Mammary epithelial cell (primary cell): ENCODE measurements around the gene NATD1.

Source experiments
- EZH2 ChIP-seq: IDR thresholded peaks from 2 replicates; pipeline ENCODE4 v1.6.1; 2012; ENCODE audit warnings: low read length, inconsistent platforms, borderline replicate concordance
- TF ChIP-seq, protein P1 (sequence below), 2 donors: IDR thresholded peaks in 1 of 2; conservative IDR thresholded peaks in 1 of 2; 2 replicates each; pipeline ENCODE4 v1.5.1; 2011 to 2012; ENCODE audit warnings: inconsistent platforms in 2 of 2, low read length in 2 of 2, mild to moderate bottlenecking in 2 of 2, control low read depth in 1 of 2, low read depth in 1 of 2; ENCODE audit not compliant: insufficient read depth in 1 of 2; ENCODE audit errors: extremely low read depth in 1 of 2

DNA sequence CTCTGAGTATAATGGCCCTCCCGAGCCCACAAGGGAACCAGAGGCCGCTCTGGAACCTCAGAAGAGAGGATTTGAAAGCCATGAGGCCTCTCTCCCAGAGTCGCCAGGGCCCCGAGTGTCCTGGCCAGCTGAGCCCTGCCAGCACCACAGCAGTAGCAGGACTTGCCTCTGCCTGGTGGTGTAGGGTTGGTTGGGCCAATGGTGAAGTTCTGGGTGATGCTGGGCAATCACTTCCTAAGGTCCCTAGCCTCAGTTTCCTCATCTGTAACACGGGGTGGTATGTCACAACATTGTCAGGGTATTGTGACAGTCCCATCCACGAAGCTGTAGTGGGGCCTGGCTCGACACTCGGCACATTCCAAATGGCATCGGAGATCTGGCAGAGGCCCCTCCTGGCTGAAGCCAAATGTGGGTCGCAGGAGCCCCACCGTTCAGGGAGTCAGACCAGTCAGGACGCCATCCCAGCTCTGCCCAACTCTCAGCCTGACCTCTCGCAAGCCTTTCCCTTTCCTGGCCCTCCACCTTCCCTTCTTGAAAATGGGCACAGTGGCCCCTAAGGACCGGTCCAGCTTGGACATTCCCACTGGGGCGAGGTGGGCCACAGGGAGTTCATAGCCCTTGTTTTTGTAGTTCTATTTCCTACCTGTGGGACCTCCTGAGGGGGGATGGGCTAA, 1.7 kb downstream of the NATD1 start:
- TF ChIP-seq, protein P1, sequence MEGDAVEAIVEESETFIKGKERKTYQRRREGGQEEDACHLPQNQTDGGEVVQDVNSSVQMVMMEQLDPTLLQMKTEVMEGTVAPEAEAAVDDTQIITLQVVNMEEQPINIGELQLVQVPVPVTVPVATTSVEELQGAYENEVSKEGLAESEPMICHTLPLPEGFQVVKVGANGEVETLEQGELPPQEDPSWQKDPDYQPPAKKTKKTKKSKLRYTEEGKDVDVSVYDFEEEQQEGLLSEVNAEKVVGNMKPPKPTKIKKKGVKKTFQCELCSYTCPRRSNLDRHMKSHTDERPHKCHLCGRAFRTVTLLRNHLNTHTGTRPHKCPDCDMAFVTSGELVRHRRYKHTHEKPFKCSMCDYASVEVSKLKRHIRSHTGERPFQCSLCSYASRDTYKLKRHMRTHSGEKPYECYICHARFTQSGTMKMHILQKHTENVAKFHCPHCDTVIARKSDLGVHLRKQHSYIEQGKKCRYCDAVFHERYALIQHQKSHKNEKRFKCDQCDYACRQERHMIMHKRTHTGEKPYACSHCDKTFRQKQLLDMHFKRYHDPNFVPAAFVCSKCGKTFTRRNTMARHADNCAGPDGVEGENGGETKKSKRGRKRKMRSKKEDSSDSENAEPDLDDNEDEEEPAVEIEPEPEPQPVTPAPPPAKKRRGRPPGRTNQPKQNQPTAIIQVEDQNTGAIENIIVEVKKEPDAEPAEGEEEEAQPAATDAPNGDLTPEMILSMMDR (conservative IDR thresholded peaks at IDR 0.05 in 1 of 2, IDR thresholded peaks at IDR 0.05 in 1 of 2; ENCODE audit: extremely low read depth in 1 of 2, insufficient read depth in 1 of 2, low read depth in 1 of 2, low read length in 2 of 2) = no peak
- no peak for TF ChIP-seq EZH2
